Neural crest cell (in vitro differentiated cells): ENCODE data around the gene APLP2. TPM values are rescaled to one million over a fixed set of nuclear protein-coding genes. Genes with fewer than 3 reads are reported as not detected.

Source experiments
- DNase-seq: peaks from one replicate; pipeline ENCODE4 v3.0.0; 2021; ENCODE audit warnings: low read depth, mixed read lengths, low spot score
- H3K27ac Mint-ChIP-seq: one replicate; pipeline ENCODE4 v1.8.0; 2021; ENCODE audit warnings: mild to moderate bottlenecking, mixed read lengths; ENCODE audit not compliant: unreplicated experiment
- H3K27me3 Mint-ChIP-seq: 2 replicates; pipeline ENCODE4 v1.8.0; 2021; ENCODE audit warnings: low read depth, mild to moderate bottlenecking, mixed read lengths
- H3K36me3 Mint-ChIP-seq: 2 replicates; pipeline ENCODE4 v1.8.0; 2021; ENCODE audit warnings: low read depth, mild to moderate bottlenecking, mixed read lengths
- H3K4me1 Mint-ChIP-seq: 2 replicates; pipeline ENCODE4 v1.8.0; 2021; ENCODE audit warnings: mixed read lengths
- H3K4me3 Mint-ChIP-seq: one replicate; pipeline ENCODE4 v1.8.0; 2021; ENCODE audit warnings: mild to moderate bottlenecking, mixed read lengths
- H3K9me3 Mint-ChIP-seq: 2 replicates; pipeline ENCODE4 v1.8.0; 2021; ENCODE audit warnings: mixed read lengths
- total RNA-seq: library from RNA; stranded (reverse); gene quantifications from 2 replicates; pipeline ENCODE4 v1.2.1, GENCODE V29; 2021
- TF ChIP-seq, protein P1 (sequence below): fragments of 200-600 bp; sonication (generic); conservative IDR thresholded peaks from 2 replicates; pipeline ENCODE4 v1.5.0; 2021; ENCODE audit warnings: antibody characterized with exemption, mild to moderate bottlenecking

The APLP2 gene
- total RNA-seq, 1 donor from 2014 or later, result 234 TPM

- no peak overlapping the region for H3K4me3 Mint-ChIP-seq
- no peaks in the 10 kb centered on the region for H3K36me3 Mint-ChIP-seq
- no peaks in the 10 kb centered on the region for H3K4me1 Mint-ChIP-seq
- peaks cover 4% of the 10 kb centered on the region for H3K27me3 Mint-ChIP-seq
- TF ChIP-seq, protein P1, sequence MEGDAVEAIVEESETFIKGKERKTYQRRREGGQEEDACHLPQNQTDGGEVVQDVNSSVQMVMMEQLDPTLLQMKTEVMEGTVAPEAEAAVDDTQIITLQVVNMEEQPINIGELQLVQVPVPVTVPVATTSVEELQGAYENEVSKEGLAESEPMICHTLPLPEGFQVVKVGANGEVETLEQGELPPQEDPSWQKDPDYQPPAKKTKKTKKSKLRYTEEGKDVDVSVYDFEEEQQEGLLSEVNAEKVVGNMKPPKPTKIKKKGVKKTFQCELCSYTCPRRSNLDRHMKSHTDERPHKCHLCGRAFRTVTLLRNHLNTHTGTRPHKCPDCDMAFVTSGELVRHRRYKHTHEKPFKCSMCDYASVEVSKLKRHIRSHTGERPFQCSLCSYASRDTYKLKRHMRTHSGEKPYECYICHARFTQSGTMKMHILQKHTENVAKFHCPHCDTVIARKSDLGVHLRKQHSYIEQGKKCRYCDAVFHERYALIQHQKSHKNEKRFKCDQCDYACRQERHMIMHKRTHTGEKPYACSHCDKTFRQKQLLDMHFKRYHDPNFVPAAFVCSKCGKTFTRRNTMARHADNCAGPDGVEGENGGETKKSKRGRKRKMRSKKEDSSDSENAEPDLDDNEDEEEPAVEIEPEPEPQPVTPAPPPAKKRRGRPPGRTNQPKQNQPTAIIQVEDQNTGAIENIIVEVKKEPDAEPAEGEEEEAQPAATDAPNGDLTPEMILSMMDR, result no peak
- no peak overlapping the region for H3K27ac Mint-ChIP-seq
- H3K9me3 Mint-ChIP-seq, result peaks cover 3% of the 10 kb centered on the region
- DNase-seq, result no peak
Observed at GRCh38 chr11:130055617-130056016, 14.1 kb upstream of the APLP2 start.

GRCh38 chr11:130061017-130061416 is 8.7 kb upstream of the APLP2 start:
- no peak for DNase-seq
- no peaks in the 10 kb centered on the region for H3K36me3 Mint-ChIP-seq
- H3K4me3 Mint-ChIP-seq, result no peak overlapping the region
- TF ChIP-seq, protein P1, result no peak
- peaks cover 8% of the 10 kb centered on the region for H3K27me3 Mint-ChIP-seq
- H3K9me3 Mint-ChIP-seq, result no peaks in the 10 kb centered on the region
- no peak overlapping the region for H3K27ac Mint-ChIP-seq
- H3K4me1 Mint-ChIP-seq, result no peaks in the 10 kb centered on the region

- no peaks in the 10 kb centered on the region for H3K9me3 Mint-ChIP-seq
- TF ChIP-seq, protein P1, result no peak
- H3K36me3 Mint-ChIP-seq, result no peaks in the 10 kb centered on the region
- no peaks in the 10 kb centered on the region for H3K4me1 Mint-ChIP-seq
- H3K4me3 Mint-ChIP-seq, result no peak overlapping the region
- peaks cover 8% of the 10 kb centered on the region for H3K27me3 Mint-ChIP-seq
- DNase-seq, result no peak
- no peak overlapping the region for H3K27ac Mint-ChIP-seq
Observed at GRCh38 chr11:130062026-130062425, 7.7 kb upstream of the APLP2 start.

- Mint-ChIP-seq H3K4me3 (no peak overlapping the region), H3K9me3 (no peaks in the 10 kb centered on the region), H3K4me1 (peaks cover 6% of the 10 kb centered on the region), H3K36me3 (no peaks in the 10 kb centered on the region), H3K27ac (no peak overlapping the region), H3K27me3 (peaks cover 9% of the 10 kb centered on the region)
- DNase-seq, result no peak
- TF ChIP-seq, protein P1, result no peak
Observed at GRCh38 chr11:130063451-130063850, 6.2 kb upstream of the APLP2 start.

DNA sequence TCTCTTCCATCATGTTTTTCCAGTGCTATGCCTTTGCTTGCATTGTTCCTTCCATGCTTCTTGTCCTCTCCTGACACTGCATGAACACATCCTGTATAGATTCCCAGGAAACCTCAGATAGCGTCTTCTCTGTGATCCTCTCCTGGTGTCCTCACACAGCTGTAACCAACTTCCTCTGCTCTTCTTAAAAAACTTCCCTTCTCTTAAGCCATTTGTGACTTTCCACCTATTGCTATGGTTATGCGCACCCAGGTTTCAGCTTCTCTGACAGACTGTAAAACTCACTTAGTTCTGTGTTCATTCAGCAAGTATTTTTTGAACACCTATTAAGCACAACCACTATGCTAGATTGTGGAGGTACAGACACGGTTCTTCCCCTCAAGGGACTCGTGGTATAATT is 5.1 kb upstream of the APLP2 start:
- no peak overlapping the region for H3K4me3 Mint-ChIP-seq
- H3K4me1 Mint-ChIP-seq, result peaks cover 13% of the 10 kb centered on the region
- no peak for DNase-seq
- peaks cover 11% of the 10 kb centered on the region for H3K27me3 Mint-ChIP-seq
- no peak overlapping the region for H3K27ac Mint-ChIP-seq
- H3K9me3 Mint-ChIP-seq, result no peaks in the 10 kb centered on the region
- no peaks in the 10 kb centered on the region for H3K36me3 Mint-ChIP-seq
- TF ChIP-seq, protein P1, result no peak

DNA sequence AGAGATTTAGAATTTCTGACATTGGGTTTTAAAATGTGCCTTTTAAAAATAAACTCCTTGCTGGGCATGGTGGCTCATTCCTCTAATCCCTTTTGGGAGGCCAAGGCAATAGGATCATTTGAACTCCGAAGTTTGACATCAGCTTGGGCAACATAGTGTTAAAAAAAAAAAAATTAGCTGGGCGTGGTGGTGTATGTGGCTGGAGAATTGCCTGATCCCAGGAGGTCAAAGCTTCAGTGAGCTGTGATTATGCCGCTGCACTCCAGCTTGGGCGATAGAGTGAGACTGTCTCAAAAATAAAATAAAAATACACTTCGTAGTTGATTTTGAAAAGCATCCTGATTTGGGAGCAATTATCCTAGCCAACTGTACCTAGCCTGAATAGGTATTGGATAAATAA is 3.4 kb upstream of the APLP2 start:
- Mint-ChIP-seq H3K36me3 (no peaks in the 10 kb centered on the region), H3K4me1 (peaks cover 17% of the 10 kb centered on the region), H3K27ac (no peak overlapping the region), H3K27me3 (peaks cover 7% of the 10 kb centered on the region), H3K9me3 (no peaks in the 10 kb centered on the region), H3K4me3 (no peak overlapping the region)
- DNase-seq, result no peak
- TF ChIP-seq, protein P1, result no peak
